NCI-H226 (cell line): ENCODE results near the gene NBPF19.
"Not testable (repeated sequence)": the region's sequence is repeated elsewhere in the genome, so short reads cannot be mapped to it uniquely, and the experiment has no call there.

Experiments
- DNase-seq: peaks from one replicate; pipeline ENCODE4 v3.0.0-alpha.2; 2015

Gene NBPF19, protein sequence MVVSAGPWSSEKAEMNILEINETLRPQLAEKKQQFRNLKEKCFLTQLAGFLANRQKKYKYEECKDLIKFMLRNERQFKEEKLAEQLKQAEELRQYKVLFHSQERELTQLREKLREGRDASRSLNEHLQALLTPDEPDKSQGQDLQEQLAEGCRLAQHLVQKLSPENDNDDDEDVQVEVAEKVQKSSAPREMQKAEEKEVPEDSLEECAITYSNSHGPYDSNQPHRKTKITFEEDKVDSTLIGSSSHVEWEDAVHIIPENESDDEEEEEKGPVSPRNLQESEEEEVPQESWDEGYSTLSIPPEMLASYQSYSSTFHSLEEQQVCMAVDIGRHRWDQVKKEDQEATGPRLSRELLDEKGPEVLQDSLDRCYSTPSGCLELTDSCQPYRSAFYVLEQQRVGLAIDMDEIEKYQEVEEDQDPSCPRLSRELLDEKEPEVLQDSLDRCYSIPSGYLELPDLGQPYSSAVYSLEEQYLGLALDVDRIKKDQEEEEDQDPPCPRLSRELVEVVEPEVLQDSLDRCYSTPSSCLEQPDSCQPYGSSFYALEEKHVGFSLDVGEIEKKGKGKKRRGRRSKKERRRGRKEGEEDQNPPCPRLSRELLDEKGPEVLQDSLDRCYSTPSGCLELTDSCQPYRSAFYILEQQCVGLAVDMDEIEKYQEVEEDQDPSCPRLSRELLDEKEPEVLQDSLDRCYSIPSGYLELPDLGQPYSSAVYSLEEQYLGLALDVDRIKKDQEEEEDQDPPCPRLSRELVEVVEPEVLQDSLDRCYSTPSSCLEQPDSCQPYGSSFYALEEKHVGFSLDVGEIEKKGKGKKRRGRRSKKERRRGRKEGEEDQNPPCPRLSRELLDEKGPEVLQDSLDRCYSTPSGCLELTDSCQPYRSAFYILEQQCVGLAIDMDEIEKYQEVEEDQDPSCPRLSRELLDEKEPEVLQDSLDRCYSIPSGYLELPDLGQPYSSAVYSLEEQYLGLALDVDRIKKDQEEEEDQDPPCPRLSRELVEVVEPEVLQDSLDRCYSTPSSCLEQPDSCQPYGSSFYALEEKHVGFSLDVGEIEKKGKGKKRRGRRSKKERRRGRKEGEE (N-terminal part only)

DNA sequence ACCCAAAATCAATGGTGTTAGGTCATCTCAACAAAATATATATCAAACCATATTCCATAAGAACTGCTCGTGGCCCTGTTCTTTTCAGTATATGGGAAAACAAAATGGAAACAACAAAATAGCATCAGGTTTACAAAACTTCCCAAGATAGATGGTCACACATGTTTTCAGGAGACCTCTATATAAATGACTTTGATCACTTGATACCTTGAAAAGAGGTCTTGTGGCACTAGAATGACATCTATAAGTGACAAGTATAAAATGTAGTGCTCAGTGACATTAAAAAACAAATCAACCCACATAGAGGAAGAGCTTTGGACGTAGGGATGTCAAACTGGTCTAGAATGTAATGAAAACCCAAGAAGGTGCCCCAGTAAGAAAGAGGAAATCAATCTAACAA, at the start of gene NBPF19:
Gene NBPF19 (plus strand): TSS at position 301 of the 400 bp plus-strand sequence. CDS start 888 bp downstream, outside the sequence.
- DNase-seq, result not testable (repeated sequence)

DNA sequence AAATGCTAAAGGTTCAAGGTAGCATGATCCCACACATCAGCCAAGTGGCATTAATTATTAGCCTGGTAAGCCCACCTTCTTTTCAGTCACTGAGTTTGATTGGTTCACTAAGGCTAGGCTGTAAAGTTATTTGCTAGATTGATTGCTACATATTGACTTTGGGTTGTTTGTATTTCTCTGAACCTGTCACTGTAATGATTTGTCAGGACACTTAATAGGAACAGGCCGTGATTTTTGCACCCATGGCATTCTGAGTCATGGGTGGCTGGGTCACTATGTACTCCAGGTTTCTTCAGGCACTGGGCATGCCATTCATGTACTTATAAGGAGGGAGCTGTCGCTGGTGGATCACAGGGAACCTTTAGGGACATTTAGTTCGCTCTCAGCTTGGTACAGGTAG, 46.5 kb upstream of the NBPF19 start:
- not testable (repeated sequence) for DNase-seq

DNA sequence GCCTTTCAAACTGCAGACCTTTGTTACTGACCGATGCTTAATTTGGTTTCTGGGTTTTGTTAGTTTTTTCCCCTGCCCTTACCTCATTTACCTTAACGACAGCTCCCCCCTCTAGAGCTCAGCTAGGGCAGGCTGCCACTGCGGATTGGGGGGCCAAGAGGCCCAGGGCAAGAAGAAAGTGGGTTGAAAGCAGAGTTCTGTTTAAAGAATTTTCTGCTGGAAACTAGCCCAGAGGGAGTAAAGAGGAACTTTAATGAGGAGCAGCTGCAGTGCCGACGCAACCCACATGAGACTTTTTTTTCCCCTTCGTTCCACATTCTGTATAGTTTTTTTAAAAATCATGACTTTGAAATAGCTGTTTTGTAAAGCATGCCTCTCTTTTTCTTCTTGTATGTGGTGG, 29.4 kb upstream of the NBPF19 start:
- DNase-seq, result not testable (repeated sequence)

DNA sequence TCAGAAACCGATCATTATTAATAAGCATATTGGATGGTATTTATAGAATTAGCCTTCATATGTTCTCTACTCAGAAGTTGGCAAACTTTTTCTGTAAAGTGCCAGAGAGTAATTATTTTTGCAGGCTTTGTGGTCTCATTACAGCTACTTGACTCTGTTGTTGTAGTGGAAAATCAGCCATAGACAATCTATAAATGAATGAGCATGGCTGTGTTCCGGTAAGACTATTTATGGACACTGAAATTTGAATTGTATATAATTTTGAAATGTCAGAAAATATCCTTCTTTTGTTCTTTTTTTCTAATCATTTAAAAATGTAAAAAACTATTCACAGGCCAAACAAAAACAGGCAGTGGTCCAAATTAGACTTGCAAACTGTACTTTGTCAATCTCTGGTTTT, 22.6 kb upstream of the NBPF19 start:
- DNase-seq, result not testable (repeated sequence)

DNA sequence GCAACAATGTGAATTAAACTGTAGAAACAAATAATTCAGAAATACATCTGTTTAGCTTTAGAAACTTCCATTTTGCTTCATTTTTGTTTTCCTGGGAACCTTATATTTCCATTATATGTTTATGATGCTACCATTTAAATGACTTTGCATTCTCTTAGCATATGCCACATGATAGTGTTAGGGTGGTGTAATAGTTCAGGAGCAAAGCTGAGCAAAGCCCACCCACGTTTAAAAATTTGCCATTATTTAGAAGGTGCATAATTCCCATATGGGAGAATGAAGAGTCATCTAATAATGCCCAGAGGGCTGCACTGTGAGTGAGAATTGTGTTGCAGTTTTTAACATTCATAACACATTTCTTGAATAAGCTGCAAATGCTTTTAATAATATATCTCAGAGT, 22.2 kb upstream of the NBPF19 start:
- not testable (repeated sequence) for DNase-seq

DNA sequence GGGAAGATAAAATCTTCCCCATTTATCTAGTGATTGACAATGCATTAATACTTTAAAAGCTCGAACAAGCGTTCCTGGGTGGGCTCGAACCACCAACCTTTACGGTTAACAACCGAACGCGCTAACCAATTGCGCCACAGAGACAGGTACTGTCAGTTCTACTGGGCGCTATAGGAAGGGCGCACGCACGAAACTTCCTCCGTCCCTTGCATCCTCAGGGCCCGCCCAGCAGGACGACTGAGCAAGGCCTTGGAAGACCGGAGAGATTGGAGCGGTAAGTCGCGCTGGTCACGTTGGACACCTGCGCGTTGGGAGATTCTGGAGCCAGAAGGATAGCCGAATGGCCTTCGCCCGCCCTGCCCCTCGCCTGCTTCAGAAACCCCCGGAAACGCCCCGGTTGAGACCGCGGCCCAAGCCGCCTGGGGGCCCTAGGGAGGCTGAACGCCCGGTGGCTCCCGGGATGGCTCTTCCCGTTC, 83.5 kb downstream of the NBPF19 start:
- peak; percentile 57 for DNase-seq

DNA sequence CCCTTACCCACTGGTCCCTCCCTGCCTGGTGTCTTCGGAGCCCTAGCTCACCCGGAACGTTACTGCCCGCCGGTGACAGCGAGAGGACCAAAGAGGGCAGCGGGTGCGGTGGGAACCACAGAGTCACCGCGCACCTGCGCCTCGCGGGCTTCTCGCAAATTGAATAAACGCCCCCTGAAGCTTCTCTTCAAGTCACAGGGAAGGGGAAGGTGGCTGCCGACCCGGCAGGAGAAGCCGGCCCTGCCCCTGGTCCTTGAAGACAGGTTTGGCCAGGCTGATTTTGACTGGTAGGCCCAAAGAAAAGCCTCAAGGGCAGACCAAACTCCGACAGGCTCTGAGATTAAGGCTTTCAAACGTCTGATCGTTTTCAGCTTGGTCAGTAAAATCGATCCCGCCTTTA, 87.0 kb downstream of the NBPF19 start:
- DNase-seq, result not testable (repeated sequence)

DNA sequence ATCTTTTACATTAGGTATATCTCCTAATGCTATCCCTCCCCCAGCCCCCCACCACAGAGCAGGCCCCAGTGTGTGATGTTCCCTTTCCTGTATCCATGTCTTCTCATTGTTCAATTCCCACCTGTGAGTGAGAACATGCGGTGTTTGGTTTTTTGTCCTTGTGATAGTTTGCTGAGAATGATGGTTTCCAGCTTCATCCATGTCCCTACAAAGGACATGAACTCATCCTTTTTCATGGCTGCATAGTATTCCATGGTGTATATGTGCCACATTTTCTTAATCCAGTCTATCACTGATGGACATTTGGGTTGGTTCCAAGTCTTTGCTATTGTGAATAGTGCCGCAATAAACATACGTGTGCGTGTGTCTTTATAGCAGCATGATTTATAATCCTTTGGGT, 90.6 kb downstream of the NBPF19 start:
- not testable (repeated sequence) for DNase-seq

DNA sequence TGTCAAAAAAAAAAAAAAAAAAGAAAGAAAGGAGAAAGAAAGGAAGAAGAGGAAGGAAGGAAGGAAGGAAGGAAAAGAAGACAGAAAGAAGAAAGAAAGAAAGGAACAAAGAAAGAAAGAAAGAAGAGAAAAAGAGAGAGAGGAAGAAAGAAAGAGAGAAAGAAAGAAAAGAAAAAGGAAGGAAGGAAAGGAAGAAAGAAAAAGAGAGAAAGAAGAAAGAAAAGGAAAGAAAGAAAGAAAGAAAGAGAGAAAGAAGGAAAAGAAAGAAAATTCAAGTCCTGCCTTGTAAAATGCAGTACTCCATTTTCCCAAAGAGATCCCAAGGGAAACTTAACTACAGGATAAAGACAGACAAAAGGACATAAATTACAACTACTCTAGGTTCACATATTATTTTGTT, 97.9 kb downstream of the NBPF19 start:
- DNase-seq, result not testable (repeated sequence)

DNA sequence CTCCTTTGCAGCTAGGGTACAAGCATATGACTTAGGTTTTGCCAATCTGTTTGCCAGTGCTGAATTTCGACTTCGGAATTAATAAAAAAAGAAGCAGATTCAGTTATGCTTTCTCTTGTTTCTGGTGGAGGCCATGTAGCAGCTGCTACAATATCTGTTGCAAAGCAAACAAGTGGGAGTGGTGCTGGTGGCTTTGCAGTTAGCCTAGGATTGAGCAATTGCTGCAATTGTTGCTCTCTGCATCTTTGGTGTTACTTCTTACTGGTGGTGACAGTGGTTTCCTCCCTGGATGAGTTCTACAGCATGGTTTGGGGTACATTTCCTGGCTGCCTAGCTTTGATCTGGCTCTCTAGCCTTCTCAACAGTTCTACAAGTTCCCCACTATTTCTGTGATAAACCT, 110.7 kb downstream of the NBPF19 start:
- not testable (repeated sequence) for DNase-seq
